ENCODE measurements around the gene UVSSA. TPM values are rescaled to one million over a fixed set of nuclear protein-coding genes. Genes with fewer than 3 reads are reported as not detected.
A peak's percentile ranks its signal among the peaks of the same experiment; 100 is the strongest.

UVSSA gene
- total RNA-seq, 1 donor from 2014 or later: 35.2 TPM

DNA sequence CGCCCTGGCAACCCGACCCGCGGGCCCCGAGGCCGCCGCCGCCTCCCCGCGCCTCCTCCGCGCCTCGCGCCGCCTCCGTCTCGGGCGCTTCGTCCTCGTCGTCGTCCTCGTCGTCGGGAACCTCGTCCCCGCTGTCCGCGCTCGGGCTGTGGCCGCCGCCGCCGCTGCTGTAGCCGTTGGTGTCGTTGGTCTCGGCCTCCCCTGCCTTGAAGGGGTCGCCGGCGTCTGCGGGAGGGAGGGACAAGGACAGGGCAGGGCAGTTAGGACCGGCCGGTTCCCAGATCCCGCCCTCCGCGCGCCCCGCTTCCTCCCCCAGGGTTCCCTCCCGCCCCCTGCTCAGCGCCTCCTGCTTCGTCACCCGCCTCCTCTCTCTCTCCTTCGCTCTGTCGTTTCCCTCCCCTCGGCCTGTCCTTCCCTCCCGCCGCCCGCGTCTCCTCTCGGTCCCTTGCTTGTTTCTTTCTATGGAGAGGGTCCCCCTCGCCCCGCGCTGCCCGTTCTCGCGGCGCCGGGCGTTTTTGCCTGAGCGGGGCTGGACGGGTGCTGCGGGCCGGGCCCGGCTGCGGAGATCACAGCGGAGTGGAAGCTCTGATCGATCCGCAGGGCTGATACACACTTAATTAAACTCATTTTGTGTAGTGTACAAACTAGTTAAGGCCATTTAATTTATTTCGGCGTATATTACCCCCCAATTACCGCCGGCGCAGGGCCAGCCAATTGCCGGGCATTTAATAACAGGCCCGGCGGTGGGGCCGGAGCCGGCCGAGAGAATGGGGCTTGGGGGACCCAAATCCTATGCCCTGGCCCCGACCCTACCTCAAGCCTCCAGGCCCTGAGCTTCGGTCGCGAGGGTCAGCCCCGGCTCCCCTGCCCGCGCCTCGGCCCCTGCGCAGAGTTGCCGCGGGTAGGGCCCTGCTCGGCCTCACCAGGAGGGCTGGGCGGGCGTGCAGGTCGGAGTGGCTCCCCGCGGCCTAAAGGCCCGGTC, 56.9 kb downstream of the UVSSA start:
- no peak for ATAC-seq (ENCODE audit: low read depth)
- no peak for TF ChIP-seq CTCF (IDR thresholded peaks at IDR 0.05)
- intact Hi-C loops (cut with micrococcal nuclease): no loop called here
- DNase-seq: no peak
- CTCF ChIA-PET: no interaction called here
- peaks cover 6% of the 10 kb centered on the region for H3K4me1 Mint-ChIP-seq
- peak overlapping the region; percentile 11 for H3K4me3 Mint-ChIP-seq
- H3K9me3 Mint-ChIP-seq: no peaks in the 10 kb centered on the region
- POLR2A ChIA-PET: no interaction called here
- H3K36me3 Mint-ChIP-seq (ENCODE audit: low read depth): no peaks in the 10 kb centered on the region
- H3K27me3 Mint-ChIP-seq: peaks cover 35% of the 10 kb centered on the region
- no peak overlapping the region for H3K27ac Mint-ChIP-seq

GRCh38 chr4:1404573-1405253, 57.7 kb downstream of the UVSSA start:
- TF ChIP-seq CTCF (IDR thresholded peaks at IDR 0.05): no peak
- no peak overlapping the region for H3K4me3 Mint-ChIP-seq
- ChIA-PET POLR2A (no interaction called here), CTCF (no interaction called here)
- DNase-seq (no peak), ATAC-seq (ENCODE audit: low read depth) (no peak)
- intact Hi-C loops (cut with micrococcal nuclease): no loop called here
- no peaks in the 10 kb centered on the region for H3K36me3 Mint-ChIP-seq (ENCODE audit: low read depth)
- H3K9me3 Mint-ChIP-seq: no peaks in the 10 kb centered on the region
- H3K4me1 Mint-ChIP-seq: peaks cover 6% of the 10 kb centered on the region
- H3K27ac Mint-ChIP-seq: no peak overlapping the region
- H3K27me3 Mint-ChIP-seq: peaks cover 41% of the 10 kb centered on the region

DNA sequence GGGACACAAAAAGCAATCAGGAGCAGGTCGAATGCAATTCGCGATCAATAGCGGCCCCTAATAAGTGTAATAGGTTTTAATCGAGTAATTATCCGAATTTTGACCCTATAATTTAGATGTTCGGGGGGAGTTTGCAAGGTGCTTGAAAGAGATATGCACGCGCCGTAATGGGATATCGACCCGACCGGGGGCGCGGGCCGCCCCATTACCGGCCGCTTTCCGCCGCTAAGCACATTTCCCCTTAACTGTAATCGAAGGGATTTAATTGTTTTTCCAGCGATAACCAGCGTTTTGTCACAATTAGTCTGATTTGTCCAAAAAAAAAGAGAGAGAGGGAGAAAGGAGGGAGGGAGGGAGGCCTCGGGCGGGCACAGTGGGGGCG, 58.2 kb downstream of the UVSSA start:
- CTCF ChIA-PET: no interaction called here
- no peaks in the 10 kb centered on the region for H3K36me3 Mint-ChIP-seq (ENCODE audit: low read depth)
- TF ChIP-seq CTCF (IDR thresholded peaks at IDR 0.05): no peak
- no peak for ATAC-seq (ENCODE audit: low read depth)
- no peaks in the 10 kb centered on the region for H3K9me3 Mint-ChIP-seq
- intact Hi-C loops (cut with micrococcal nuclease): no loop called here
- peaks cover 6% of the 10 kb centered on the region for H3K4me1 Mint-ChIP-seq
- DNase-seq: no peak
- H3K4me3 Mint-ChIP-seq: no peak overlapping the region
- H3K27me3 Mint-ChIP-seq: peaks cover 38% of the 10 kb centered on the region
- POLR2A ChIA-PET: no interaction called here
- no peak overlapping the region for H3K27ac Mint-ChIP-seq

GRCh38 chr4:1405636-1406393, 58.8 kb downstream of the UVSSA start:
- Mint-ChIP-seq H3K36me3 (ENCODE audit: low read depth) (no peaks in the 10 kb centered on the region), H3K27ac (no peak overlapping the region), H3K9me3 (no peaks in the 10 kb centered on the region), H3K4me3 (no peak overlapping the region), H3K4me1 (peaks cover 6% of the 10 kb centered on the region), H3K27me3 (peaks cover 37% of the 10 kb centered on the region)
- no peak for TF ChIP-seq CTCF (IDR thresholded peaks at IDR 0.05)
- ATAC-seq (ENCODE audit: low read depth) (no peak), DNase-seq (no peak)
- intact Hi-C loops (cut with micrococcal nuclease): no loop called here
- CTCF ChIA-PET: no interaction called here
- POLR2A ChIA-PET: no interaction called here
